Heart right ventricle (tissue), 16 donors: ENCODE data around the gene ZBTB3. TPM values are rescaled to one million over a fixed set of nuclear protein-coding genes. Genes with fewer than 3 reads are reported as not detected.
"Not testable (repeated sequence)": the region's sequence is repeated elsewhere in the genome, so short reads cannot be mapped to it uniquely, and the experiment has no call there.

Source experiments
- ATAC-seq, 8 donors: fragments of 200-7000 bp; cut with Tn5 transposase; one replicate each; pipeline ENCODE4 v1.9.1; 2020; ENCODE audit warnings: mild to moderate bottlenecking in 8 of 8, moderate library complexity in 8 of 8, moderate number of reproducible peaks in 1 of 8
- DNase-seq, 2 donors: peaks; one replicate each; pipeline ENCODE4 v3.0.0-alpha.2; 2020
- H3K27ac ChIP-seq, 10 donors: fragments of 200-600 bp; sonication (generic) in 2 of 10; one replicate each; pipeline versions ENCODE4 v1.5.0 to v1.8.0; 2020 to 2022; ENCODE audit warnings: mild to moderate bottlenecking in 3 of 10
- H3K27me3 ChIP-seq, 7 donors: fragments of 200-600 bp; one replicate each; pipeline ENCODE4 v1.8.0; 2021 to 2022; ENCODE audit warnings: mild to moderate bottlenecking in 2 of 7
- H3K36me3 ChIP-seq, 9 donors: fragments of 200-600 bp; sonication (generic) in 1 of 9; one replicate each; pipeline versions ENCODE4 v1.5.0 to v1.8.0; 2020 to 2022; ENCODE audit warnings: mild to moderate bottlenecking in 2 of 9
- H3K4me1 ChIP-seq, 9 donors: fragments of 200-600 bp; sonication (generic) in 1 of 9; one replicate each; pipeline versions ENCODE4 v1.5.0 to v1.8.0; 2020 to 2022; ENCODE audit warnings: mild to moderate bottlenecking in 4 of 9
- H3K4me3 ChIP-seq, 10 donors: fragments of 200-600 bp; sonication (generic) in 2 of 10; one replicate each; pipeline versions ENCODE4 v1.5.0 to v1.8.0; 2020 to 2022; ENCODE audit warnings: mild to moderate bottlenecking in 7 of 10, moderate library complexity in 2 of 10
- H3K9me3 ChIP-seq, 11 donors: fragments of 200-600 bp in 10 of 11; sonication (generic) in 2 of 11; one replicate each; pipeline versions ENCODE4 v1.5.0 to v1.8.0; 2013 to 2022; ENCODE audit warnings: mild to moderate bottlenecking in 2 of 11, control low read depth in 1 of 11, moderate library complexity in 1 of 11
- WGBS, 2 donors: extraction: QIAGEN DNeasy Blood & Tissue Kit; methylation state at CpG; one replicate each; pipeline ENCODE4 v1.1.7; 2013; ENCODE audit warnings: inconsistent platforms in 1 of 2; 5-methylcytosine and 5-hydroxymethylcytosine counted together
- intact Hi-C, 10 donors: fragments of 100-400 bp; cut with DNase I; formaldehyde crosslinking; loops; one replicate each; pipeline versions ENCODE4 v1.11.1 to v1.14.2; 2022
- polyA plus RNA-seq, 2 donors: library from polyadenylated mRNA; stranded (reverse); fragments of 200-250 nt; gene quantifications; one replicate each; pipeline ENCODE4 v1.2.3, GENCODE V29; 2013
- total RNA-seq, 10 donors: library from RNA; stranded (reverse); fragmentation: NEBNext Ultra II Directional in 3 of 10; extraction: Animal tissue kit (Norgen Biotek cat#: 25700) in 3 of 10; gene quantifications; one replicate each; pipeline versions ENCODE4 v1.2.1 to v1.2.4, GENCODE V29; 2021 to 2023
- TF ChIP-seq, protein P1 (sequence below), 9 donors: fragments of 200-600 bp; sonication (generic) in 2 of 9; IDR thresholded peaks; one replicate each; pipeline versions ENCODE4 v1.5.0 to v1.8.0; 2021 to 2022; ENCODE audit warnings: antibody characterized with exemption in 9 of 9, mild to moderate bottlenecking in 5 of 9, moderate library complexity in 1 of 9
- donor health status: Arrhythmogenic right ventricular cardiomyopathy.
- donor health status: ischemic (EF 13 %, LVEDD 7.1; RV severe dilation, severe dysfunction).
- donor health status: healthy with polysubstance abuse.
- donor health status: DM: no; HTN: yes; CAD: no.
- donor health status: DM: no; HTN: no; CAD: no.
- donor health status: ischemic (EF 25% LVEDD 6.9; RV normal size, moderate dysfunction).
- donor health status: ischemic (EF 25% LVEDD 5.7; RV mildly dilated, moderate dysfunction).
- donor health status: healthy.
- donor health status: DM: yes; HTN: yes; CAD: no.
- donor health status: Ischemic cardiomyopathy.
- donor health status: ischemic (EF 35%, LVEDD 5.7; RV mildly dilated, moderate dysfunction).
- donor health status: nonischemic (EF 11% LVEDD 7.7; RV severe dilation, severe dysfunction).
- donor health status: DM: yes; HTN: yes; CAD: no.
- donor health status: PGD.
- donor health status: ischemic (EF 29% LVEDD 5.4; RV normal size, mild dysfunction).
- donor health status: nonischemic (EF 23%, LVEDD 6.1; RV moderate dilation, normal function).

The ZBTB3 gene
- total and polyA plus RNA-seq, 12 donors = 2.2 to 14.9 (median 9.5) TPM

DNA sequence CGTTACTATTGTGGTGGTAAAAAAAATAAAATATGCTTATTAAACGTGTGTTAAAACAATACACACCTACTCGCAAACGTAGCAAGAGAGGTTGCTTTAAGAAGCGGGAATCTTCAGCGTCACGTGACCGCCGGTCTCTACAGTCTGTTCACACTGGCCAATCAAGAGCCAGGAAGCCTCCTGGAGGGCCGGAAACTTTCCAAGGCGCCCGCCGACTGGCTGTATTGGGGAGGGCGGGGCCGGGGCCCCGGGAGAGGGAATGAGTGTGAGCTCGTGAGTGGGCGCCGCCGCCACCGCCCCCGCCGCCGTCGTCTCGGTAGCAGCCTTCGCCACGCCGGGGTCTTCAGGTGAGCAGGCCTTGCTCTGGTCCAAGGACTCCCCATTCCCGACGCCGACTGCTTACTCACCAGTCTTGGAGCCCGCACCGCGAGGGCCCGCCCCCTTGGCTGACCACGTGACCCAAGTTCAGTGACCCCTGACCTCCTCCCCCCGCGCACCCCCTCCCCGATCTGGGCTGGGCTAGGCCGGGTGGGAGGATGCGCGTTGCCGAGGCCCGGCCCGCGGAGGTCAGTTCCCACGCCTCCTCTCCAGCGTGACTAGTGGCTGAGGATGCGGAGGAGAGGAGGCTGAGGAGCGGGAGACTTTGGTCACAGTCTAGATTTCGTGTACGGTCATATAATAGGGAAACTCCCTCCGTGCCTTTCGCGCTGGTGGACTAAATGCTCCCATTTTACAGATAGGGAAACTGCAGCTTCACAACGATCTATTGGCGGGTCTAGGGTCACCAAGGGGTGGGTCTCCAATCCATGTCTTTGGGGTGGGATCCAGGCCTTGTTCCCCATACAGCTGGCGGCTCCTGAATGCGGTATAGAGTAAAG lies 17.4 kb upstream of the ZBTB3 start, which contains the start of gene TAF6L:
TSS of gene TAF6L (plus strand) at position 253 of the 878 bp plus-strand sequence. CDS start 4,388 bp downstream, outside the sequence.
- peaks cover 10 to 30% (median 21%) of the 10 kb centered on the region in 9 donors for H3K4me1 ChIP-seq
- 3% methylated on average over 56 to 60 of the region's 60 CpGs for WGBS, 2 donors
- DNase-seq (peak; percentile 98 to 99), ATAC-seq (peak; percentile 97 to 99 (median 98))
- no peaks in the 10 kb centered on the region for H3K9me3 ChIP-seq
- H3K4me3 ChIP-seq = peak within 1 kb of the TSS; percentile 42 to 88 (median 72)
- peaks cover 0 to 40% (median 18%) of the 10 kb centered on the region in 9 donors for H3K36me3 ChIP-seq
- H3K27me3 ChIP-seq = no peaks in the 10 kb centered on the region
- peak within 1 kb of the TSS; percentile 64 to 97 (median 94) for H3K27ac ChIP-seq
- TF ChIP-seq, protein P1, sequence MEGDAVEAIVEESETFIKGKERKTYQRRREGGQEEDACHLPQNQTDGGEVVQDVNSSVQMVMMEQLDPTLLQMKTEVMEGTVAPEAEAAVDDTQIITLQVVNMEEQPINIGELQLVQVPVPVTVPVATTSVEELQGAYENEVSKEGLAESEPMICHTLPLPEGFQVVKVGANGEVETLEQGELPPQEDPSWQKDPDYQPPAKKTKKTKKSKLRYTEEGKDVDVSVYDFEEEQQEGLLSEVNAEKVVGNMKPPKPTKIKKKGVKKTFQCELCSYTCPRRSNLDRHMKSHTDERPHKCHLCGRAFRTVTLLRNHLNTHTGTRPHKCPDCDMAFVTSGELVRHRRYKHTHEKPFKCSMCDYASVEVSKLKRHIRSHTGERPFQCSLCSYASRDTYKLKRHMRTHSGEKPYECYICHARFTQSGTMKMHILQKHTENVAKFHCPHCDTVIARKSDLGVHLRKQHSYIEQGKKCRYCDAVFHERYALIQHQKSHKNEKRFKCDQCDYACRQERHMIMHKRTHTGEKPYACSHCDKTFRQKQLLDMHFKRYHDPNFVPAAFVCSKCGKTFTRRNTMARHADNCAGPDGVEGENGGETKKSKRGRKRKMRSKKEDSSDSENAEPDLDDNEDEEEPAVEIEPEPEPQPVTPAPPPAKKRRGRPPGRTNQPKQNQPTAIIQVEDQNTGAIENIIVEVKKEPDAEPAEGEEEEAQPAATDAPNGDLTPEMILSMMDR (IDR thresholded peaks at IDR 0.05) = no peak
- intact Hi-C loops = loop anchor here in 2 of 10 donors (5.0 kb wide), 1 partner anchor 44 kb away; the partner anchor contains the start of genes HNRNPUL2 (in 2 of the 2) and TTC9C (in 2 of the 2)

DNA sequence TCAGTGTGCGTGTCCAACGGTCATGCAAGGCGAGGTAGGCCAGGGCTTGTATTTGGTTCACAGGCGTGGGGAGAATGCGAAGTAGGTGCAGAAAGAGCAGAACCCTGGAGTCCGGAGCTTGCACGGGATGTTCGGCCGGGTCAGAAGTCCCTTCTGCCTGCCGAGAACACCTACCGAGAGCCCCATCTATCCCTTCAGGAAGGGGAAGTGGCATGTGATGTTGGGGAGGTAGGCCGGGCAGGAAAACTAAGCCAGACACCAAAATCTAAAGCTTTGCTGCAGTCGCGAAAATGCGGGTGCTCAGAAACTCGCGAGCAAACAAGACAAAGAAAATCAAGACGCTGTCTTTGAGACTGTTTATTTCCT lies 16.8 kb upstream of the ZBTB3 start:
- peaks cover 0 to 40% (median 18%) of the 10 kb centered on the region in 9 donors for H3K36me3 ChIP-seq
- intact Hi-C loops = loop anchor here in 2 of 10 donors (5.0 kb wide), 1 partner anchor 43 kb away; the partner anchor contains the start of genes HNRNPUL2 (in 2 of the 2) and TTC9C (in 2 of the 2)
- ATAC-seq = peak in 7 of 8 donors; percentile 4 to 23 (median 14)
- H3K9me3 ChIP-seq = no peaks in the 10 kb centered on the region
- TF ChIP-seq, protein P1 (IDR thresholded peaks at IDR 0.05) = no peak
- no peak for DNase-seq
- peak overlapping the region; percentile 42 to 88 (median 72) for H3K4me3 ChIP-seq
- 0 to 1% methylated on average over 18 of the region's 18 CpGs for WGBS, 2 donors
- peaks cover 10 to 30% (median 21%) of the 10 kb centered on the region in 9 donors for H3K4me1 ChIP-seq
- H3K27ac ChIP-seq = peak overlapping the region; percentile 64 to 97 (median 94)
- no peaks in the 10 kb centered on the region for H3K27me3 ChIP-seq

DNA sequence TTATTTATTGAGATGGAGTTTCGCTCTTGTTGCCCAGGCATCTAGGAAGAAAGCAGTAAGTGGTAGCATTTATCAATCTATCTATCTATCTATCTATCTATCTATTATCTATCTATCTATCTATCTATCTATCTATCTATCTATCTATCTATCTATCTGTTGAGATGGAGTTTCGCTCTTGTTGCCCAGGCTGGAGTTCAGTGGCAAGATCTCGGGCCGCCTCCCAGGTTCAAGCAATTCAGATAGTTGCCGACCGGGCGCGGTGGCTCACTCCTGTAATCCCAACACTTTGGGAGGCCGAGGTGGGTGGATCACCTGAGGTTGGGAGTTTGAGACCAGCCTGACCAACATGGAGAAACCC lies 6.9 kb upstream of the ZBTB3 start:
- peak overlapping the region in 9 of 10 donors; percentile 60 to 94 (median 86) for H3K4me3 ChIP-seq
- intact Hi-C loops, DNase-seq, H3K9me3 ChIP-seq, H3K27me3 ChIP-seq: not testable (repeated sequence)
- 37 to 38% methylated on average over 9 of the region's 9 CpGs for WGBS, 2 donors
- peaks cover 0 to 31% (median 6%) of the 10 kb centered on the region in 9 donors for H3K36me3 ChIP-seq
- peak overlapping the region; percentile 31 to 94 (median 82) for H3K27ac ChIP-seq
- peaks cover 6 to 22% (median 16%) of the 10 kb centered on the region in 9 donors for H3K4me1 ChIP-seq
- ATAC-seq = peak in 1 of 8 donors; percentile 4

DNA sequence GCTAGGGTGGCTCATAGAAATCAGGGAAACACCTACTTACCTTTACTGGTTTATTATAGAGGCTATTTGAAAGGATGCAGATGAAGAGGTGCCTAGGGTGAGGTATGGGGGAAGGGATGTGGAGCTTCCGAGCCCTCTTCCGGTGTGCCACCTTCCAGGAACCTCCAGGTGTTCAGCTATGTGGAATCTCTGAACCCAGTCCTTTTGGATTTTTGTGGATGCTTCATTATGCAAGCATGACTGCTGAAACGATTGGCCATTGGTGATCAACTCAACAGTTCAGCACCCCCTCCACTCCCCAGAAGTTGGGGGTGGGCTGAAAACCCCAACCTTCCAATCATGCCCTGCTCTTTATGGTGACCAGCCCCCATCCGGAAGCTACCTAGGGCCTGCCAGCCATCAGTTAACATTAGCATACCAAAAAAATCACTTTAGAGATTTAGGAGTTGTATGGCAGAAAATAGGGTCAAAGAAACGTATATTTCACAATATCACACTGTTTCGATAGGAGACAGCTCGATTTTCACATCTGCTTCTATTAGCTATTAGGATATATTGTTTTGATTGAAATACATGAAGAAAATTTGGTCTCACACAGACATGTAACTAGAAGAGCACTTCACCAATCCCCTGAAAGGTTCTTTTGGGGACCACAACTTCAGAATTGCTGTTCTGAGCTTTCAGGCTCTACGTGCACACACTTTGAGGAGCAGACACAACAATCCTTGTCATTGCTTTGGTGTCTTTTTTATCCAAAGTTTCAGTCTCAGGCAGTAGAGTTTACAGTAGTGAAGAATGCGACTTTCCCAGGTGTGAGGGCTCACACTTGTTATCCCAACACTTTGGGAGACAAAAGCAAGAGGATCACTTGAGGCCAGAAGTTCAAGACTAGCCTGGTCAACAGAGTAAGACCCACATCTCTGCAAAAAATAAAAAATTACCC lies 4.2 kb upstream of the ZBTB3 start:
- no peak for ATAC-seq
- intact Hi-C loops = no loop called here

More for the DNA sequence above, 4.2 kb upstream of the ZBTB3 start:
- WGBS, 2 donors = 48 to 55% methylated on average over 9 of the region's 9 CpGs
- H3K27me3 ChIP-seq = no peaks in the 10 kb centered on the region
- peaks cover 10 to 29% (median 24%) of the 10 kb centered on the region in 9 donors for H3K4me1 ChIP-seq
- H3K27ac ChIP-seq = no peak overlapping the region
- no peaks in the 10 kb centered on the region for H3K9me3 ChIP-seq
- DNase-seq = no peak
- H3K4me3 ChIP-seq = no peak overlapping the region
- TF ChIP-seq, protein P1 (IDR thresholded peaks at IDR 0.05) = no peak
- H3K36me3 ChIP-seq = peaks cover 0 to 7% (median 1%) of the 10 kb centered on the region in 9 donors
